K562 (cell line): ENCODE results near the gene SNX30. TPM values are rescaled to one million over a fixed set of nuclear protein-coding genes. Genes with fewer than 3 reads are reported as not detected.

Source experiments
- ARHGAP35 ChIP-seq: fragments of 450-650 bp; IDR thresholded peaks from 2 replicates; pipeline ENCODE4 v1.6.1; 2018; ENCODE audit not compliant: partially characterized antibody
- CCNT2 ChIP-seq: IDR thresholded peaks from 2 replicates; pipeline ENCODE4 v1.6.1; 2011; ENCODE audit warnings: borderline replicate concordance, low read depth, mild to moderate bottlenecking, moderate library complexity, mixed read lengths, low read length; ENCODE audit not compliant: insufficient read length; ENCODE audit errors: extremely low read depth
- CHD2 ChIP-seq: IDR thresholded peaks from 2 replicates; pipeline ENCODE4 v1.6.1; 2011; ENCODE audit warnings: low read depth, low read length
- CREB5 ChIP-seq: fragments of 250-450 bp; sonication (Bioruptor Pico); IDR thresholded peaks from 2 replicates; pipeline ENCODE4 v1.5.0; 2020; ENCODE audit warnings: mild to moderate bottlenecking
- FUS ChIP-seq: fragments of 200-400 bp; formaldehyde crosslinking; optimal IDR thresholded peaks from 2 replicates; pipeline ENCODE3; 2017; ENCODE audit warnings: low read depth, low read length
- GMEB1 ChIP-seq: fragments of 250-450 bp; sonication (Bioruptor Pico); IDR thresholded peaks from 2 replicates; pipeline ENCODE4 v1.4.0; 2020; ENCODE audit warnings: mild to moderate bottlenecking
- HDAC8 ChIP-seq: fragments of 450-650 bp; IDR thresholded peaks from 2 replicates; pipeline ENCODE4 v1.6.1; 2016; ENCODE audit warnings: mild to moderate bottlenecking, missing genetic modification characterization, moderate library complexity, missing compliant biosample characterization
- KLF6 ChIP-seq: fragments of 250-450 bp; sonication (Bioruptor Pico); IDR thresholded peaks from 2 replicates; pipeline ENCODE4 v1.4.0; 2020; ENCODE audit warnings: mild to moderate bottlenecking, moderate library complexity, borderline replicate concordance
- L3MBTL2 ChIP-seq: fragments of 450-650 bp; IDR thresholded peaks from 2 replicates; pipeline ENCODE4 v1.6.1; 2016; ENCODE audit warnings: mild to moderate bottlenecking, moderate library complexity
- NFXL1 ChIP-seq: fragments of 450-650 bp; formaldehyde crosslinking; IDR thresholded peaks from 2 replicates; pipeline ENCODE4 v1.4.0; 2021; ENCODE audit warnings: mild to moderate bottlenecking
- SNAPC5 ChIP-seq: fragments of 250-450 bp; sonication (Bioruptor Pico); IDR thresholded peaks from 2 replicates; pipeline ENCODE4 v1.8.0; 2021; ENCODE audit warnings: moderate library complexity, mild to moderate bottlenecking, inconsistent platforms
- USF2 ChIP-seq: sonication (generic); formaldehyde crosslinking; IDR thresholded peaks from 2 replicates; pipeline ENCODE4 v1.5.0; 2020; ENCODE audit warnings: missing genetic modification reagents
- ZBTB11 ChIP-seq, 3 experiments: fragments of 200-800 bp in 1 of 3; fragments of 250-450 bp in 1 of 3; fragments of 450-650 bp in 1 of 3; sonication (Bioruptor Pico) in 1 of 3; sonication (Bioruptor generic) in 1 of 3; formaldehyde crosslinking in 1 of 3; IDR thresholded peaks; 2 replicates each; pipeline versions ENCODE4 v1.6.1 to v1.8.0; 2016 to 2022; ENCODE audit warnings: mild to moderate bottlenecking in 2 of 3, missing genetic modification characterization in 2 of 3, missing compliant biosample characterization in 1 of 3, moderate library complexity in 1 of 3
- ZNF518B ChIP-seq: fragments of 250-450 bp; sonication (Bioruptor Pico); IDR thresholded peaks from 2 replicates; pipeline ENCODE4 v1.5.0; 2021; ENCODE audit warnings: mild to moderate bottlenecking, moderate library complexity
- ZNF76 ChIP-seq: fragments of 250-450 bp; sonication (Bioruptor Pico); IDR thresholded peaks from 2 replicates; pipeline ENCODE4 v1.4.0; 2020; ENCODE audit warnings: mild to moderate bottlenecking, moderate library complexity, borderline replicate concordance
- polyA plus RNA-seq, 8 experiments: library from polyadenylated mRNA; depleted of rRNA in 4 of 8; stranded (reverse) in 5 of 8; unstranded in 3 of 8; fragments of >200 nt; fragmentation: Nextera tagmentation in 2 of 8; fragmentation: Illumina TruSeq in 1 of 8; extraction: Ambion mirVana in 2 of 8; extraction: Trizol in 1 of 8; gene quantifications; 2 replicates each; pipeline versions ENCODE4 v1.2.1 to v1.2.3, GENCODE V29; 2011 to 2014; ENCODE audit warnings: inconsistent platforms in 1 of 8, missing spikeins in 1 of 8
- total RNA-seq, 7 experiments: library from RNA; depleted of rRNA in 6 of 7; stranded (reverse); fragments of >200 nt in 6 of 7; fragmentation: Illumina TruSeq in 2 of 7; extraction: Trizol in 2 of 7; gene quantifications; 2 replicates each; pipeline versions ENCODE4 v1.2.1 to v1.2.3, GENCODE V29; 2011 to 2021; ENCODE audit warnings: low replicate concordance in 1 of 7

The SNX30 gene
- total and polyA plus RNA-seq, 9 of the 15 experiments (the other 6 are each of a cell fraction or from before 2014, with no cell fraction given), result 0.76 to 5.9 (median 3.3) TPM

- TF ChIP-seq ZNF518B (CRISPR knock-in tag) (no peak), CREB5 (CRISPR knock-in tag) (no peak), KLF6 (CRISPR knock-in tag) (no peak), HDAC8 (tag) (no peak), ZBTB11 (CRISPR knock-in tag; IDR thresholded peaks at IDR 0.05) (peak; percentile 28 to 84 (median 45); a peak in 4 of 6 replicates), CHD2 (no peak), ZNF76 (CRISPR knock-in tag) (0 out of 2 replicates have a peak, but pooled peaks have one; percentile 50), FUS (no peak), USF2 (CRISPR knock-in tag) (peak; percentile 79), L3MBTL2 (peak; percentile 89), SNAPC5 (no peak), GMEB1 (CRISPR knock-in tag) (no peak), ARHGAP35 (no peak), NFXL1 (CRISPR knock-in tag) (no peak), CCNT2 (peak; percentile 78)
Measured at GRCh38 chr9:112750016-112750763, at the start of gene SNX30 (continued).
